ENCODE data around the gene LEPR. TPM values are rescaled to one million over a fixed set of nuclear protein-coding genes. Genes with fewer than 3 reads are reported as not detected.

The LEPR gene
- total RNA-seq, 1 experiment from 2014 or later: 1.6 TPM

GRCh38 chr1:65443647-65444046, 23.2 kb downstream of the LEPR start:
- Histone ChIP-seq H3K9me3 (ENCODE audit: low read depth, low read length, poor library complexity, severe bottlenecking) (no peaks in the 10 kb centered on the region), H3K4me1 (ENCODE audit: insufficient read depth, low read length, poor library complexity, severe bottlenecking) (no peaks in the 10 kb centered on the region), H3K4me3 (ENCODE audit: low read depth, low read length, poor library complexity, severe bottlenecking) (no peak overlapping the region), H3K36me3 (ENCODE audit: insufficient read depth, low read length, poor library complexity, severe bottlenecking) (no peaks in the 10 kb centered on the region), H3K27ac (ENCODE audit: low read depth, low read length, poor library complexity, severe bottlenecking) (no peak overlapping the region), H3K27me3 (replicated peaks; ENCODE audit: insufficient read depth, low read depth, low read length, poor library complexity) (no peaks in the 10 kb centered on the region)
- POLR2A ChIA-PET (ENCODE audit: low non-redundant PET): no interaction called here
- no TSS peak for BruUV-seq (replicated peaks)
- TF ChIP-seq EZH2 (IDR thresholded peaks at IDR 0.05; ENCODE audit: borderline replicate concordance, low read depth, low read length, poor library complexity, severe bottlenecking) (no peak), CTCF (conservative IDR thresholded peaks at IDR 0.05; ENCODE audit: low read depth, low read length) (no peak)
- DNase-seq (ENCODE audit: low spot score): no peak
- intact Hi-C loops (cut with micrococcal nuclease; ENCODE audit: unreplicated experiment): no loop called here
- CTCF ChIA-PET: no interaction called here

GRCh38 chr1:65444128-65444640, 23.7 kb downstream of the LEPR start:
- Histone ChIP-seq H3K27ac (ENCODE audit: low read depth, low read length, poor library complexity, severe bottlenecking) (no peak overlapping the region), H3K27me3 (replicated peaks; ENCODE audit: insufficient read depth, low read depth, low read length, poor library complexity) (no peaks in the 10 kb centered on the region), H3K4me3 (ENCODE audit: low read depth, low read length, poor library complexity, severe bottlenecking) (no peak overlapping the region), H3K4me1 (ENCODE audit: insufficient read depth, low read length, poor library complexity, severe bottlenecking) (no peaks in the 10 kb centered on the region), H3K9me3 (ENCODE audit: low read depth, low read length, poor library complexity, severe bottlenecking) (no peaks in the 10 kb centered on the region), H3K36me3 (ENCODE audit: insufficient read depth, low read length, poor library complexity, severe bottlenecking) (no peaks in the 10 kb centered on the region)
- ChIA-PET POLR2A (ENCODE audit: low non-redundant PET) (no interaction called here), CTCF (no interaction called here)
- intact Hi-C loops (cut with micrococcal nuclease; ENCODE audit: unreplicated experiment): no loop called here
- BruUV-seq (replicated peaks): no TSS peak
- TF ChIP-seq EZH2 (IDR thresholded peaks at IDR 0.05; ENCODE audit: borderline replicate concordance, low read depth, low read length, poor library complexity, severe bottlenecking) (no peak), CTCF (conservative IDR thresholded peaks at IDR 0.05; ENCODE audit: low read depth, low read length) (no peak)
- no peak for DNase-seq (ENCODE audit: low spot score)

GRCh38 chr1:65445837-65446236, 25.4 kb downstream of the LEPR start:
- Histone ChIP-seq H3K4me1 (ENCODE audit: insufficient read depth, low read length, poor library complexity, severe bottlenecking) (no peaks in the 10 kb centered on the region), H3K9me3 (ENCODE audit: low read depth, low read length, poor library complexity, severe bottlenecking) (no peaks in the 10 kb centered on the region), H3K27me3 (replicated peaks; ENCODE audit: insufficient read depth, low read depth, low read length, poor library complexity) (no peaks in the 10 kb centered on the region), H3K4me3 (ENCODE audit: low read depth, low read length, poor library complexity, severe bottlenecking) (no peak overlapping the region), H3K36me3 (ENCODE audit: insufficient read depth, low read length, poor library complexity, severe bottlenecking) (no peaks in the 10 kb centered on the region), H3K27ac (ENCODE audit: low read depth, low read length, poor library complexity, severe bottlenecking) (no peak overlapping the region)
- ChIA-PET CTCF (no interaction called here), POLR2A (ENCODE audit: low non-redundant PET) (no interaction called here)
- intact Hi-C loops (cut with micrococcal nuclease; ENCODE audit: unreplicated experiment): no loop called here
- no TSS peak for BruUV-seq (replicated peaks)
- DNase-seq (ENCODE audit: low spot score): no peak
- TF ChIP-seq CTCF (conservative IDR thresholded peaks at IDR 0.05; ENCODE audit: low read depth, low read length) (no peak), EZH2 (IDR thresholded peaks at IDR 0.05; ENCODE audit: borderline replicate concordance, low read depth, low read length, poor library complexity, severe bottlenecking) (no peak)

All from A673 (cell line).